Right ventricle myocardium superior (tissue), 1 donor: ENCODE results near the gene POLR1B. TPM values are rescaled to one million over a fixed set of nuclear protein-coding genes. Genes with fewer than 3 reads are reported as not detected.
A peak's percentile ranks its signal among the peaks of the same experiment; 100 is the strongest.

Experiments
- ATAC-seq: fragments of 200-7000 bp; cut with Tn5 transposase; one replicate; pipeline ENCODE4 v1.9.1; 2020; ENCODE audit warnings: mild to moderate bottlenecking; ENCODE audit not compliant: poor library complexity
- DNase-seq: peaks from one replicate; pipeline ENCODE4 v3.0.0-alpha.2; 2020
- intact Hi-C: fragments of 100-400 bp; cut with DNase I; formaldehyde crosslinking; loops from one replicate; pipeline ENCODE4 v1.11.2; 2022
- total RNA-seq: library from RNA; stranded (reverse); fragmentation: NEBNext Ultra II Directional; extraction: Animal tissue kit (Norgen Biotek cat#: 25700); gene quantifications from one replicate; pipeline ENCODE4 v1.2.1, GENCODE V29; 2021
- donor health status: DM: no; HTN: yes; CAD: no; lungs with severe emphysema.

POLR1B gene
- total RNA-seq, 1 donor from 2014 or later = 9.1 TPM

- ATAC-seq (no peak), DNase-seq (no peak)
- intact Hi-C loops = no loop called here
Measured at GRCh38 chr2:112621790-112622527, 79.7 kb downstream of the POLR1B start.

GRCh38 chr2:112622528-112622849 is 80.2 kb downstream of the POLR1B start:
- DNase-seq (no peak), ATAC-seq (no peak)
- intact Hi-C loops = no loop called here

GRCh38 chr2:112623913-112624777 is 81.9 kb downstream of the POLR1B start:
- DNase-seq (peak; percentile 57), ATAC-seq (no peak)
- intact Hi-C loops = no loop called here

- DNase-seq = no peak
- no peak for ATAC-seq
- intact Hi-C loops = loop anchor here (2.0 to 5.0 kb wide), 2 partner anchors 65 to 102 kb away; no protein-coding TSS in a partner anchor
Measured at GRCh38 chr2:112625474-112626114, 83.3 kb downstream of the POLR1B start.

- ATAC-seq = peak; percentile 89
- DNase-seq = peak; percentile 77
- intact Hi-C loops = loop anchor here (2.0 to 5.0 kb wide), 2 partner anchors 64 to 101 kb away; no protein-coding TSS in a partner anchor
Measured at GRCh38 chr2:112626604-112627059, 84.4 kb downstream of the POLR1B start.

Other genes with a start within 250 kb of the POLR1B start
- gene RGPD8, start 108.8 kb upstream of the POLR1B start, total RNA-seq = 5.2 TPM
- gene TTL, start 60.3 kb upstream of the POLR1B start, total RNA-seq = 47.9 TPM
- gene CHCHD5, start 42.1 kb downstream of the POLR1B start, total RNA-seq = 18.7 TPM
- gene SLC20A1, start 103.5 kb downstream of the POLR1B start, total RNA-seq = 9.7 TPM
- not detected for gene NT5DC4, start 178.6 kb downstream of the POLR1B start, total RNA-seq
- gene CKAP2L, start 222.1 kb downstream of the POLR1B start, total RNA-seq = 0.30 TPM
- not detected for gene IL1A, start 242.0 kb downstream of the POLR1B start, total RNA-seq